Thyroid gland (tissue), 4 donors: ENCODE results near the gene HEXIM1. TPM values are rescaled to one million over a fixed set of nuclear protein-coding genes. Genes with fewer than 3 reads are reported as not detected.

Experiments
- DNase-seq, 2 donors: peaks; one replicate each; pipeline ENCODE4 v3.0.0-alpha.2; 2019
- H3K27ac ChIP-seq, 3 donors: fragments of 200-600 bp; sonication (generic); 1 replicate in 2 of 3; 2 replicates in 1 of 3; pipeline ENCODE4 v1.5.1; 2016 to 2019; ENCODE audit warnings: mild to moderate bottlenecking in 1 of 3, moderate library complexity in 1 of 3
- H3K27me3 ChIP-seq: fragments of 200-600 bp; sonication (generic); one replicate; pipeline ENCODE4 v1.5.1; 2019
- H3K36me3 ChIP-seq, 2 donors: fragments of 200-600 bp; sonication (generic); one replicate each; pipeline ENCODE4 v1.5.1; 2016 to 2019
- H3K4me1 ChIP-seq, 2 donors: fragments of 200-600 bp; sonication (generic); one replicate each; pipeline ENCODE4 v1.5.1; 2017 to 2019
- H3K4me3 ChIP-seq, 3 donors: fragments of 200-600 bp; sonication (generic); replicated peaks in 1 of 3; 1 replicate in 2 of 3; 2 replicates in 1 of 3; pipeline ENCODE4 v1.5.1; 2016; ENCODE audit warnings: mild to moderate bottlenecking in 1 of 3
- H3K9me3 ChIP-seq: fragments of 200-600 bp; sonication (generic); one replicate; pipeline ENCODE4 v1.5.1; 2017
- POLR2A ChIP-seq, 2 donors: fragments of 450-650 bp; IDR thresholded peaks; one replicate each; pipeline ENCODE4 v1.6.1; 2017; ENCODE audit warnings: antibody characterized with exemption in 2 of 2, mild to moderate bottlenecking in 2 of 2, moderate library complexity in 1 of 2
- WGBS, 2 donors: methylation state at CpG; one replicate each; pipeline ENCODE4 v1.1.5; 2017; 5-methylcytosine and 5-hydroxymethylcytosine counted together
- intact Hi-C: fragments of 100-400 bp; cut with DNase I; formaldehyde crosslinking; loops from one replicate; pipeline ENCODE4 v1.15.1; 2023
- total RNA-seq, 4 donors: library from RNA; depleted of rRNA; stranded (reverse); fragments of >200 nt; gene quantifications; one replicate each; pipeline ENCODE4 v1.2.3, GENCODE V29; 2016
- TF ChIP-seq, protein P1 (sequence below), 6 experiments: fragments of 200-600 bp in 3 of 6; fragments of 450-650 bp in 3 of 6; sonication (generic) in 3 of 6; IDR thresholded peaks; one replicate each; pipeline ENCODE4 v1.5.1; 2016 to 2019; ENCODE audit warnings: antibody characterized with exemption in 6 of 6, mild to moderate bottlenecking in 2 of 6, inconsistent platforms in 1 of 6, moderate library complexity in 1 of 6

HEXIM1 gene
- total RNA-seq, 4 donors from 2014 or later: 15.6 to 33.5 (median 18.4) TPM

DNA sequence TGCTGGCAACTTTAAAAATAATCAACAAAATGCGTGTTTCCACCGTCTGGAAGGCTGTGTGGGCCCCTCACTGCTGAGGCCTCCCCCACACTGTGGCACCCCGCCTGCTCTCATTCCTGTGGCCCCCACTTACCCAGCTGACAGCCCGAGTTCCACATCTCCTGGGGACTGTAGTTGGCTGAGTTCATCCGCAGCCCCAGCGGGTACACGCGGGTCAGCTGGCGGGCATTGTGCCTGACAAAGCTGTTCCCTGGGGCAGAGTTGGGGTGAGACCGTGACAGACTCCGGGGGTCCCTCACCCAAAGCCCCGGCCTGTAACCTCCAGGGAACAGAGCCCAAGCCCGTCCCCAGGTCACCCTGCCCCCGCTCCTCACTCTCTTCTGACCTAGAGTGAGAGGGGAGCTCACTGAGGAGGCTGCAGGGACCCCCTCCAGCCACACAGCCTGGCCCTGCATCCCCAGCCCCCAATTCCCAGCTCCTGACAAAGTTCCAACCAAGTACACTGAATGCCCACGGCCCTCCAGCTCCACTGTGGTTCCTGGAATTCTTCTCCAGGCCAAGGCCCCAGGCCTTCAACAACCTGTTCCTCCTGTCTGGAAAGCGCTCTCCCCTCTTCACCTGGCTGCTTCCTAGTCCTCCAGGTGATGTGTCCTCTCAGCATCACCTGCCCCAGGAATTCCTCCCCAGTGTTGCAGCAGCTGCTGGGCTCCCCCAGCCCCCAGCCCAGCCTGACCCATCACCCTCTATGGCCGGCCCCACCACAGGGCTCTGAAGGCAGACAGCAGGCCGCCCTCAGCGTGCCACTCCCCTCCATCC lies 34.0 kb upstream of the HEXIM1 start:
- Histone ChIP-seq H3K4me3 (no peak overlapping the region), H3K9me3 (no peaks in the 10 kb centered on the region), H3K27ac (no peak overlapping the region), H3K36me3 (no peaks in the 10 kb centered on the region), H3K27me3 (no peaks in the 10 kb centered on the region), H3K4me1 (peaks cover 22 to 24% of the 10 kb centered on the region in 2 donors)
- whole genome bisulfite sequencing, 2 donors: 83 to 85% methylated on average over 15 to 19 of the region's 19 CpGs
- intact Hi-C loops: no loop called here
- no peak for TF ChIP-seq POLR2A (IDR thresholded peaks at IDR 0.05)
- TF ChIP-seq, protein P1, sequence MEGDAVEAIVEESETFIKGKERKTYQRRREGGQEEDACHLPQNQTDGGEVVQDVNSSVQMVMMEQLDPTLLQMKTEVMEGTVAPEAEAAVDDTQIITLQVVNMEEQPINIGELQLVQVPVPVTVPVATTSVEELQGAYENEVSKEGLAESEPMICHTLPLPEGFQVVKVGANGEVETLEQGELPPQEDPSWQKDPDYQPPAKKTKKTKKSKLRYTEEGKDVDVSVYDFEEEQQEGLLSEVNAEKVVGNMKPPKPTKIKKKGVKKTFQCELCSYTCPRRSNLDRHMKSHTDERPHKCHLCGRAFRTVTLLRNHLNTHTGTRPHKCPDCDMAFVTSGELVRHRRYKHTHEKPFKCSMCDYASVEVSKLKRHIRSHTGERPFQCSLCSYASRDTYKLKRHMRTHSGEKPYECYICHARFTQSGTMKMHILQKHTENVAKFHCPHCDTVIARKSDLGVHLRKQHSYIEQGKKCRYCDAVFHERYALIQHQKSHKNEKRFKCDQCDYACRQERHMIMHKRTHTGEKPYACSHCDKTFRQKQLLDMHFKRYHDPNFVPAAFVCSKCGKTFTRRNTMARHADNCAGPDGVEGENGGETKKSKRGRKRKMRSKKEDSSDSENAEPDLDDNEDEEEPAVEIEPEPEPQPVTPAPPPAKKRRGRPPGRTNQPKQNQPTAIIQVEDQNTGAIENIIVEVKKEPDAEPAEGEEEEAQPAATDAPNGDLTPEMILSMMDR (IDR thresholded peaks at IDR 0.05): no peak
- DNase-seq: no peak

DNA sequence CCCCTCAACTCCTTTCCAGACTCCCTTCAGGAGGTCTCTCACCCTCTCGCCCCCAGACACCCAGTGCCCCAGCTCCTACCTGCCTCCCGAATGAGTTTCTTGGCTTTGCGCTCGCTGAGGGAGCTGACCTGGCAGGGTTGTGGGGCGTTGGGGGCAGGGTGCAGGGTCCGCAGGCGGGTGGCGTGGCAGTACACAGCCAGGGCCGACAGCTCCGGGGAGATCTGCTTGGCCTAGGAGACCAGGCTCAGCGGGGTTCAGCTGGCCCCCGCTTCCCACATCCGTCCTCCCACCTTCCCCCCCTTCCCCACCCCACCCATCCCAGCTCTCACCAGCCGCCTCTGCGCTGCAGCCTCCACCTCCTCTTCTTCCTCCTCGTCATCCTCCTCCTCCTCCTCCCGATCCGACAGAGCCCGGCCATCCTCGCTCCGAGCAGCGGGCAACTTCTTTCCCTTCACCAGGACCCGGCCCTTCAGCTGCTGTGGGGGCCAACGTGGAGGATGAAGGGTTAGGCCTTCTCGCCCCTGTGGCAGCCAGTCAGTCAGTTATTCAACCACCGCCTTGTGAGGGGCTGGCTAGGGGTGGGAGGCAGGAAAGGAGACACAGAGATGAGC lies 33.2 kb upstream of the HEXIM1 start:
- no peak overlapping the region for H3K27ac ChIP-seq
- H3K27me3 ChIP-seq: no peaks in the 10 kb centered on the region
- H3K36me3 ChIP-seq: no peaks in the 10 kb centered on the region
- no peak overlapping the region for H3K4me3 ChIP-seq
- no peak for DNase-seq
- no peaks in the 10 kb centered on the region for H3K9me3 ChIP-seq
- 90 to 92% methylated on average over 26 of the region's 26 CpGs for WGBS, 2 donors
- intact Hi-C loops: no loop called here
- peaks cover 20 to 22% of the 10 kb centered on the region in 2 donors for H3K4me1 ChIP-seq
- TF ChIP-seq, protein P1 (IDR thresholded peaks at IDR 0.05): no peak
- no peak for TF ChIP-seq POLR2A (IDR thresholded peaks at IDR 0.05)

DNA sequence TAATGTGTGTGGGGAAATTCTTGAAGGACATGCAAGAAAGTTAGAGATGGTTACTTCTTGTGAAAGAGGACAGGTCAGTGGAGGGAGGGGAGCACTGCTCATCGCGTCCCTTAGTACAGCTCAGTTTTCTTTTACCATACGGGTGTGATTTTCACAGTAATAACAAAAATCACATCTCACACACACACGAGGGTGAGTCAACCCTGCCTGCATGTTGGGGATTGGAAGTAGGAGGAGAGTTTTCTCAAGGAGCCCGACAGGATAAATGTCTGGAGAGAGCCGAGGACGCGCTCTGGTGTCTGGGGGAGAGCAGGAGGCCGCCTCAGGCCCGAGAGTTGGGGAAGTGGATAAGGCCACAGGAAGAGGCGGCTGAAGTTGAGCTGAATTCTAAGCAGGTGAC lies 32.4 kb upstream of the HEXIM1 start:
- H3K9me3 ChIP-seq: no peaks in the 10 kb centered on the region
- TF ChIP-seq POLR2A (IDR thresholded peaks at IDR 0.05): no peak
- 74 to 79% methylated on average over 11 of the region's 11 CpGs for WGBS, 2 donors
- no peaks in the 10 kb centered on the region for H3K27me3 ChIP-seq
- intact Hi-C loops: no loop called here
- H3K36me3 ChIP-seq: no peaks in the 10 kb centered on the region
- DNase-seq: no peak
- no peak overlapping the region for H3K27ac ChIP-seq
- H3K4me1 ChIP-seq: peaks cover 15 to 16% of the 10 kb centered on the region in 2 donors
- H3K4me3 ChIP-seq: no peak overlapping the region

DNA sequence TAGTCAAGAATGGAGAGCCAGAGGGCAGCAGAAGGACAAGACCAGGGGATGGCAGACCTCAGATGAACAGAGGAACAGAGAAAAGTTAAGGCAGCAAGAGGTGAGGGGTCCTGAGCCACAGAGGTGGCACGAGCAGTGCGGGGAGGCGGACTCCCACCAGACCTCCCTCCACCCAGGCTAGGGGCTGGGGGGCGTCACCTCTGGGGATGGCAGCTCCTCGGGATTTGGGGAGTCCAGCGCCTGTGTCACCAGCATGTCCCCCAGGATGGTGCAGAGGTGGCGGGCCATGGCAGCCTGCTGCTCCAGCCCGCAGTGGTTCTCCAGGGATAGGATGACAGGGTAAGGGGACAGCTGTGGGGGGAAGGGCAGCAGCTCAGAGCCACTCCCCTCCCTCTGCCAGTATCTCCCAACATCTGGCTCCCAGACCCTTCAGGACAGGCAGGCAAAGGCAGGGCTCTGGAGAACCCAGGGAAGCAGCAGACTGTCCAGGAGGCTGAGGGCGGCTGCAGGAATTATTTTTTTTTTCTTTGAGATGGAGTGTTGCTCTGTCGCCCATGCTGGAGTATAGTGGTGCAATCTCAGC lies 31.8 kb upstream of the HEXIM1 start:
- intact Hi-C loops: no loop called here

DNA sequence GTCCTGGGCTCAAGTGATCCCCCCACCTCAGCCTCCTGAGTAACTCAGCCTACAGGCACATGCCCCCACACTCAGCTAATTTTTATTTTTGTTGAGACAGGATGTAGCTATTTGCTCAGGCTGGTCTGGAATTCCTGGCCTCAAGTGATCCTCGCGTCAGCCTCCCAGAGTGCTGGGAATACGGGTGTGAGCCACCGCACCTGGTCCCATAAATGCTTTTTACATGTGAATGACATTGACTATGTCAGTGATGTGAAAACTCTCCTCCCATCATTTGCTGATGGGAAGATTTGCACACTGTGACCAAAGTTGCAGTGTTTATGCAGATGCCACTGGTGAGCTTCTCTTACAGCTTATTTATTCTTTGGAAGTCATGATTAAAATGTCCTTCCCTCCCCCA lies 30.9 kb upstream of the HEXIM1 start:
- no peak for TF ChIP-seq POLR2A (IDR thresholded peaks at IDR 0.05)
- TF ChIP-seq, protein P1 (IDR thresholded peaks at IDR 0.05): no peak

More for the DNA sequence above, 31.8 kb upstream of the HEXIM1 start:
- WGBS, 2 donors: 91 to 93% methylated on average over 10 of the region's 10 CpGs
- peaks cover 9% of the 10 kb centered on the region in 2 donors for H3K4me1 ChIP-seq
- TF ChIP-seq, protein P1 (IDR thresholded peaks at IDR 0.05): no peak
- TF ChIP-seq POLR2A (IDR thresholded peaks at IDR 0.05): no peak
- H3K9me3 ChIP-seq: no peaks in the 10 kb centered on the region
- H3K27ac ChIP-seq: no peak overlapping the region
- no peak overlapping the region for H3K4me3 ChIP-seq
- H3K27me3 ChIP-seq: no peaks in the 10 kb centered on the region
- H3K36me3 ChIP-seq: no peaks in the 10 kb centered on the region
- DNase-seq: no peak

More for the DNA sequence above, 30.9 kb upstream of the HEXIM1 start:
- H3K27ac ChIP-seq: no peak overlapping the region
- intact Hi-C loops: no loop called here
- H3K9me3 ChIP-seq: no peaks in the 10 kb centered on the region
- DNase-seq: no peak
- no peak overlapping the region for H3K4me3 ChIP-seq
- no peaks in the 10 kb centered on the region for H3K27me3 ChIP-seq
- peaks cover 1 to 2% of the 10 kb centered on the region in 2 donors for H3K4me1 ChIP-seq
- WGBS, 2 donors: 93 to 98% methylated on average over 4 of the region's 4 CpGs
- H3K36me3 ChIP-seq: no peaks in the 10 kb centered on the region
